OCI-LY1 (cell line): ENCODE data around the gene ETV3.

Experiments
- H2AFZ ChIP-seq: fragments of 200-600 bp; sonication (generic), shearing (Covaris generic); 2 replicates; pipeline ENCODE4 v1.6.0; 2014; ENCODE audit warnings: antibody characterized with exemption, mild to moderate bottlenecking, low read length
- H3F3A ChIP-seq: fragments of 200-600 bp; sonication (generic), shearing (Covaris generic); 2 replicates; pipeline ENCODE4 v1.6.0; 2014; ENCODE audit warnings: mild to moderate bottlenecking, antibody characterized with exemption, low read length, moderate library complexity; ENCODE audit not compliant: insufficient read depth
- H3K27ac ChIP-seq: fragments of 200-600 bp; sonication (generic); 2 replicates; pipeline ENCODE4 v1.5.1; 2014; ENCODE audit warnings: low read length, mixed run types, mild to moderate bottlenecking, low read depth; ENCODE audit not compliant: poor library complexity, severe bottlenecking
- H3K27me3 ChIP-seq: fragments of 200-600 bp; sonication (generic); 2 replicates; pipeline ENCODE4 v1.6.0; 2014; ENCODE audit warnings: antibody characterized with exemption, mild to moderate bottlenecking, low read length, moderate library complexity; ENCODE audit not compliant: insufficient read depth
- H3K36me3 ChIP-seq: fragments of 200-600 bp; sonication (generic); 2 replicates; pipeline ENCODE4 v1.6.1; 2014; ENCODE audit warnings: mild to moderate bottlenecking, antibody characterized with exemption, low read length, moderate library complexity, mixed read lengths; ENCODE audit not compliant: insufficient read depth
- H3K4me1 ChIP-seq: fragments of 200-600 bp; sonication (generic); 2 replicates; pipeline ENCODE4 v1.5.1; 2014; ENCODE audit warnings: mild to moderate bottlenecking, low read length, moderate library complexity; ENCODE audit not compliant: insufficient read depth, severe bottlenecking
- H3K4me2 ChIP-seq: fragments of 200-600 bp; sonication (generic), shearing (Covaris generic); 2 replicates; pipeline ENCODE4 v1.6.1; 2014; ENCODE audit warnings: low read length
- H3K4me3 ChIP-seq: fragments of 200-600 bp; sonication (generic); 2 replicates; pipeline ENCODE4 v1.5.1; 2014; ENCODE audit warnings: low read length, low read depth, mild to moderate bottlenecking, mixed read lengths; ENCODE audit not compliant: poor library complexity, severe bottlenecking
- H3K79me2 ChIP-seq: fragments of 200-600 bp; shearing (Covaris generic); 2 replicates; pipeline ENCODE4 v1.6.1; 2016; ENCODE audit warnings: mixed run types, low read length, mixed read lengths; ENCODE audit not compliant: insufficient read depth
- H3K9ac ChIP-seq: fragments of 200-600 bp; sonication (generic), shearing (Covaris generic); 2 replicates; pipeline ENCODE4 v1.6.1; 2014; ENCODE audit warnings: mild to moderate bottlenecking, low read length, mixed read lengths
- H3K9me2 ChIP-seq: fragments of 200-600 bp; sonication (generic), shearing (Covaris generic); 2 replicates; pipeline ENCODE4 v1.6.1; 2014; ENCODE audit warnings: low read depth, mild to moderate bottlenecking, low read length, mixed read lengths
- H3K9me3 ChIP-seq: fragments of 200-600 bp; shearing (Covaris generic); 2 replicates; pipeline ENCODE4 v1.6.1; 2014; ENCODE audit warnings: low read length, mixed read lengths
- H4K20me1 ChIP-seq: fragments of 200-600 bp; sonication (generic), shearing (Covaris generic); 2 replicates; pipeline ENCODE4 v1.6.0; 2016; ENCODE audit warnings: mild to moderate bottlenecking, low read length; ENCODE audit not compliant: insufficient read depth
- EZH2 ChIP-seq: fragments of 200-600 bp; sonication (generic), shearing (Covaris generic); IDR thresholded peaks from 2 replicates; pipeline ENCODE4 v1.8.0; 2017; ENCODE audit warnings: borderline replicate concordance, mixed run types, mild to moderate bottlenecking, antibody characterized with exemption, low read length, moderate library complexity, mixed read lengths
- TF ChIP-seq, protein P1 (sequence below): fragments of 200-600 bp; sonication (generic), shearing (Covaris generic); IDR thresholded peaks from 2 replicates; pipeline ENCODE4 v1.5.1; 2017; ENCODE audit warnings: mild to moderate bottlenecking, antibody characterized with exemption, low read length, moderate library complexity, mixed read lengths

ETV3 gene

DNA sequence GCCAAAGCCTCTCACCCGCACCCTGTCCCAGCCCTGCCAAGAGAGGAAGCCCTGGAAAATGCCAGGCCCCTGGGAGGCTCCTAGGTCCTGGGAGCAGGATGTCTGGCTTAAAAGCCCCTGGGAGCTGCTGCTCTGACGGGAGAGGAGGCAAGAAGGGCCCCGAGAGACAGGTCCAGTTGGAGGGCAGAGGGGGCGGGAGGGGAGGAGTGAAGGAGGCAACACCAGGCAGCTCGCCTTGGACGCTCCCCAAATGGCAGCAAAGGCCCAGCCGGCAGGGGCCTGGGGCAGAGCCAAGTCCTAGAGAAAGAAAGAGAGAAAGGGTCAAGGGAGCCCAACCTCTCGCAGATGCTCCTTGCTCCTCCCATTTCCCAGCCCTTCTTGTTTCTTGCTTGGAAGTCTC, 45.4 kb downstream of the ETV3 start:
- Histone ChIP-seq H3K27me3 (no peaks in the 10 kb centered on the region), H3K4me1 (no peaks in the 10 kb centered on the region), H3K4me3 (no peak overlapping the region), H3F3A (no peaks in the 10 kb centered on the region), H3K9me2 (no peaks in the 10 kb centered on the region), H3K9ac (no peak overlapping the region), H2AFZ (no peak overlapping the region), H3K79me2 (no peaks in the 10 kb centered on the region), H3K36me3 (no peaks in the 10 kb centered on the region), H3K9me3 (no peaks in the 10 kb centered on the region), H3K27ac (no peak overlapping the region), H4K20me1 (no peaks in the 10 kb centered on the region), H3K4me2 (no peak overlapping the region)
- no peak for TF ChIP-seq EZH2
- TF ChIP-seq, protein P1, sequence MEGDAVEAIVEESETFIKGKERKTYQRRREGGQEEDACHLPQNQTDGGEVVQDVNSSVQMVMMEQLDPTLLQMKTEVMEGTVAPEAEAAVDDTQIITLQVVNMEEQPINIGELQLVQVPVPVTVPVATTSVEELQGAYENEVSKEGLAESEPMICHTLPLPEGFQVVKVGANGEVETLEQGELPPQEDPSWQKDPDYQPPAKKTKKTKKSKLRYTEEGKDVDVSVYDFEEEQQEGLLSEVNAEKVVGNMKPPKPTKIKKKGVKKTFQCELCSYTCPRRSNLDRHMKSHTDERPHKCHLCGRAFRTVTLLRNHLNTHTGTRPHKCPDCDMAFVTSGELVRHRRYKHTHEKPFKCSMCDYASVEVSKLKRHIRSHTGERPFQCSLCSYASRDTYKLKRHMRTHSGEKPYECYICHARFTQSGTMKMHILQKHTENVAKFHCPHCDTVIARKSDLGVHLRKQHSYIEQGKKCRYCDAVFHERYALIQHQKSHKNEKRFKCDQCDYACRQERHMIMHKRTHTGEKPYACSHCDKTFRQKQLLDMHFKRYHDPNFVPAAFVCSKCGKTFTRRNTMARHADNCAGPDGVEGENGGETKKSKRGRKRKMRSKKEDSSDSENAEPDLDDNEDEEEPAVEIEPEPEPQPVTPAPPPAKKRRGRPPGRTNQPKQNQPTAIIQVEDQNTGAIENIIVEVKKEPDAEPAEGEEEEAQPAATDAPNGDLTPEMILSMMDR = no peak

DNA sequence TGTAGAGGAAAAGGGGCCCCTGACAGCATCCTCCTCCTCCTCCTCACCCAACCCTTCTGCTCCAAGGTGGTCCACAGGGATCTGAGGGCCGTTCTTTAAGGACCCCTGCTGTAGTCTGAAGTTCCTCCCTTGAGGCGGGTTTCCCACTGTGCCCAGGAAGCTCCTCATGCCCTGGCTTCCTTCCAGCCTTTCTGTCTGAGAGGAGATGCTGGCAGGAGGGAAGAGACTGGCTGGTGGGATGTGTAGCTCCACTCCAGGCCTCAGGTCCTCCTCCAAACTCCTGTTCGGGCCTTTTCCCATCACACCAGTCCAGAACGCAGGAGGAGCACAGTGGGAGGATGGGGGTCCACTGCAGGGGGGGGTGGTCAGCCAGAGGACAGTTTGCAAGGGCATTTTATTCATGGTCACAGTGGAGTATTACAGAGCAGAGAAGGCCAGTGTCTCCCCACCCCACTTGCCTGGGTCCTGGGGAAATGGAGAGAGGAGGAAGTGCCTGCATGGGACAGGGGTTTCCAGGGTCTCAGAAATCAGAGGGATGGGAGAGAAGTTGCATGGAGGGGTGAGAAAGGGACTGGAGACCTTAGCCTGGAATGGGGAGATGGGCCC, 46.4 kb downstream of the ETV3 start:
- H3K4me3 ChIP-seq = no peak overlapping the region
- no peak overlapping the region for H3K27ac ChIP-seq
- H3K4me1 ChIP-seq = no peaks in the 10 kb centered on the region
- H3K9me2 ChIP-seq = no peaks in the 10 kb centered on the region
- no peak for TF ChIP-seq EZH2
- TF ChIP-seq, protein P1 = no peak
- H2AFZ ChIP-seq = no peak overlapping the region
- H3K79me2 ChIP-seq = no peaks in the 10 kb centered on the region
- H3K9ac ChIP-seq = no peak overlapping the region
- no peaks in the 10 kb centered on the region for H3F3A ChIP-seq
- no peaks in the 10 kb centered on the region for H4K20me1 ChIP-seq
- no peaks in the 10 kb centered on the region for H3K36me3 ChIP-seq
- H3K27me3 ChIP-seq = no peaks in the 10 kb centered on the region
- H3K9me3 ChIP-seq = no peaks in the 10 kb centered on the region
- no peak overlapping the region for H3K4me2 ChIP-seq

DNA sequence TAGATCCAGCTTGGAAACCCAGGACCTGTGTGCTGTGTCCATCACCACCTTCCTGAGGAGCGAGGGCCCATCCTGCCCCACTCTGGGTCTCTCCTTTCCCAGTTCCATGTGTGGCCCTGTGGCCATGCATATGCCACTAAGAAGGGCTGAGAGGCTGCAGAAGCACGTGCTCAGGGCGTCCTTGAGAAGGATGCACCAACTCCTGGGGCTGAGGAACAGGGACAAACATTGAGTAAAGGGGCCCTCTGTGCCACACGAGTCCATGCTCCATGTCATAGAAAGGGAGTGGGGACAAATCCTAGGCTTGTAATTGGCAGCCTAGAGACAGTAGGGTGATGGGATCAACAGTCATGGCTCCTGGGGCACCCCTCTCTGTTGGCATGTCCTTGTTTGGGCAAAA, 47.0 kb downstream of the ETV3 start:
- Histone ChIP-seq H3K79me2 (no peaks in the 10 kb centered on the region), H3K9ac (no peak overlapping the region), H3K9me2 (no peaks in the 10 kb centered on the region), H3K27ac (no peak overlapping the region), H3F3A (no peaks in the 10 kb centered on the region), H3K36me3 (no peaks in the 10 kb centered on the region), H2AFZ (no peak overlapping the region), H3K4me3 (no peak overlapping the region), H3K27me3 (no peaks in the 10 kb centered on the region), H3K4me1 (no peaks in the 10 kb centered on the region), H4K20me1 (no peaks in the 10 kb centered on the region), H3K4me2 (no peak overlapping the region), H3K9me3 (no peaks in the 10 kb centered on the region)
- TF ChIP-seq, protein P1 = no peak
- no peak for TF ChIP-seq EZH2
